Measurements from ENCODE around the gene DAZAP1.
"Not testable (repeated sequence)": the region's sequence is repeated elsewhere in the genome, so short reads cannot be mapped to it uniquely, and the experiment has no call there.

DAZAP1 gene

GRCh38 chr19:1471010-1471514 lies 63.7 kb downstream of the DAZAP1 start:
- in situ Hi-C loops (cut with MboI; ENCODE audit: low sequenced_read_pairs): no loop called here

- in situ Hi-C loops (cut with MboI; ENCODE audit: low sequenced_read_pairs): no loop called here
Observed at GRCh38 chr19:1471515-1472160, 64.3 kb downstream of the DAZAP1 start.

- in situ Hi-C loops (cut with MboI; ENCODE audit: low sequenced_read_pairs): no loop called here
Observed at GRCh38 chr19:1472231-1473084, 65.1 kb downstream of the DAZAP1 start.

- in situ Hi-C loops (cut with MboI; ENCODE audit: low sequenced_read_pairs): no loop called here
Observed at GRCh38 chr19:1473085-1473851, 65.9 kb downstream of the DAZAP1 start.

- in situ Hi-C loops (cut with MboI; ENCODE audit: low sequenced_read_pairs): no loop called here
Observed at GRCh38 chr19:1474011-1474764, 66.8 kb downstream of the DAZAP1 start.

- in situ Hi-C loops (cut with MboI; ENCODE audit: low sequenced_read_pairs): no loop called here
Observed at GRCh38 chr19:1474765-1475351, 67.5 kb downstream of the DAZAP1 start.

- in situ Hi-C loops (cut with MboI; ENCODE audit: low sequenced_read_pairs): no loop called here
Observed at GRCh38 chr19:1475751-1476437, 68.5 kb downstream of the DAZAP1 start.

GRCh38 chr19:1477056-1477455 lies 69.7 kb downstream of the DAZAP1 start:
- in situ Hi-C loops (cut with MboI; ENCODE audit: low sequenced_read_pairs): not testable (repeated sequence)

GRCh38 chr19:1478934-1479707 lies 71.7 kb downstream of the DAZAP1 start, which contains the start of gene C19orf25:
TSS of gene C19orf25 (minus strand) at chr19:1479215. CDS start at chr19:1478903, 312 bp downstream.
- in situ Hi-C loops (cut with MboI; ENCODE audit: low sequenced_read_pairs): no loop called here

GRCh38 chr19:1481224-1481892 lies 74.0 kb downstream of the DAZAP1 start:
- in situ Hi-C loops (cut with MboI; ENCODE audit: low sequenced_read_pairs): no loop called here

GRCh38 chr19:1481893-1482360 lies 74.5 kb downstream of the DAZAP1 start:
- in situ Hi-C loops (cut with MboI; ENCODE audit: low sequenced_read_pairs): no loop called here

GRCh38 chr19:1482361-1483130 lies 75.2 kb downstream of the DAZAP1 start:
- in situ Hi-C loops (cut with MboI; ENCODE audit: low sequenced_read_pairs): no loop called here

- in situ Hi-C loops (cut with MboI; ENCODE audit: low sequenced_read_pairs): no loop called here
Observed at GRCh38 chr19:1483131-1483978, 76.0 kb downstream of the DAZAP1 start.

GRCh38 chr19:1483979-1484428 lies 76.6 kb downstream of the DAZAP1 start:
- in situ Hi-C loops (cut with MboI; ENCODE audit: low sequenced_read_pairs): no loop called here

All from hTERT RPE-1 (cell line).